CD4-positive, CD25-positive, alpha-beta regulatory T cell (primary cell): Measurements from ENCODE around the gene GNAT2. TPM values are rescaled to one million over a fixed set of nuclear protein-coding genes. Genes with fewer than 3 reads are reported as not detected.
A peak's percentile ranks its signal among the peaks of the same experiment; 100 is the strongest.

ENCODE experiments used
- ATAC-seq, 2 donors: fragments of 150-1000 bp; cut with Tn5 transposase; one replicate each; pipeline ENCODE4 v1.10.0; 2021; ENCODE audit warnings: low read depth in 2 of 2, moderate number of reproducible peaks in 2 of 2, moderate library complexity in 1 of 2
- DNase-seq, 3 donors: peaks; one replicate each; pipeline versions ENCODE4 v3.0.0 to v3.0.0-alpha.2; 2012 to 2022; ENCODE audit warnings: mixed read lengths in 1 of 3
- H3K27ac ChIP-seq: one replicate; pipeline ENCODE4 v1.7.0; 2013; ENCODE audit warnings: mild to moderate bottlenecking, low read length; ENCODE audit not compliant: insufficient read depth, poor library complexity, severe bottlenecking
- H3K27me3 ChIP-seq: one replicate; pipeline ENCODE4 v1.7.0; 2013; ENCODE audit warnings: low read length; ENCODE audit not compliant: control insufficient read depth, insufficient read depth
- H3K36me3 ChIP-seq: one replicate; pipeline ENCODE4 v1.7.0; 2013; ENCODE audit warnings: mild to moderate bottlenecking, low read length, moderate library complexity; ENCODE audit not compliant: control insufficient read depth, insufficient read depth
- H3K4me1 ChIP-seq: 2 replicates; pipeline ENCODE4 v1.7.0; 2013; ENCODE audit warnings: mild to moderate bottlenecking, low read length; ENCODE audit not compliant: insufficient read depth, control insufficient read depth, poor library complexity, severe bottlenecking
- H3K4me3 ChIP-seq: one replicate; pipeline ENCODE4 v1.7.0; 2013; ENCODE audit warnings: low read depth, mild to moderate bottlenecking, low read length, moderate library complexity
- H3K9me3 ChIP-seq, 2 experiments: 1 replicate in 1 of 2; 2 replicates in 1 of 2; pipeline ENCODE4 v1.7.0; 2013; ENCODE audit warnings: low read length in 2 of 2, mild to moderate bottlenecking in 1 of 2, moderate library complexity in 1 of 2; ENCODE audit not compliant: control insufficient read depth in 2 of 2
- H3K27ac Mint-ChIP-seq, 3 donors: one replicate each; pipeline ENCODE4 v1.8.0; 2020 to 2022; ENCODE audit warnings: mild to moderate bottlenecking in 3 of 3, mixed read lengths in 3 of 3, moderate library complexity in 2 of 3
- H3K27me3 Mint-ChIP-seq: one replicate; pipeline ENCODE4 v1.8.0; 2022; ENCODE audit warnings: mild to moderate bottlenecking, mixed read lengths
- H3K36me3 Mint-ChIP-seq: one replicate; pipeline ENCODE4 v1.8.0; 2020; ENCODE audit warnings: mixed read lengths
- H3K4me1 Mint-ChIP-seq, 4 donors: one replicate each; pipeline ENCODE4 v1.8.0; 2020 to 2022; ENCODE audit warnings: mixed read lengths in 4 of 4, mild to moderate bottlenecking in 1 of 4
- H3K4me3 Mint-ChIP-seq, 4 donors: one replicate each; pipeline ENCODE4 v1.8.0; 2020 to 2022; ENCODE audit warnings: mild to moderate bottlenecking in 4 of 4, mixed read lengths in 4 of 4, moderate library complexity in 3 of 4
- H3K9me3 Mint-ChIP-seq, 7 donors: one replicate each; pipeline ENCODE4 v1.8.0; 2020 to 2022; ENCODE audit warnings: mixed read lengths in 7 of 7, mild to moderate bottlenecking in 3 of 7, moderate library complexity in 2 of 7
- polyA plus RNA-seq, 4 donors: library from polyadenylated mRNA; unstranded; fragments of 300-500 nt; fragmentation: Illumina TruSeq; gene quantifications; one replicate each; pipeline ENCODE4 v1.2.3, GENCODE V29; 2021
- total RNA-seq: library from RNA; stranded (reverse); gene quantifications from one replicate; pipeline ENCODE4 v1.2.3, GENCODE V29; 2022

The GNAT2 gene
- total and polyA plus RNA-seq, 5 donors from 2014 or later, result 0.40 TPM; not detected in 4

DNA sequence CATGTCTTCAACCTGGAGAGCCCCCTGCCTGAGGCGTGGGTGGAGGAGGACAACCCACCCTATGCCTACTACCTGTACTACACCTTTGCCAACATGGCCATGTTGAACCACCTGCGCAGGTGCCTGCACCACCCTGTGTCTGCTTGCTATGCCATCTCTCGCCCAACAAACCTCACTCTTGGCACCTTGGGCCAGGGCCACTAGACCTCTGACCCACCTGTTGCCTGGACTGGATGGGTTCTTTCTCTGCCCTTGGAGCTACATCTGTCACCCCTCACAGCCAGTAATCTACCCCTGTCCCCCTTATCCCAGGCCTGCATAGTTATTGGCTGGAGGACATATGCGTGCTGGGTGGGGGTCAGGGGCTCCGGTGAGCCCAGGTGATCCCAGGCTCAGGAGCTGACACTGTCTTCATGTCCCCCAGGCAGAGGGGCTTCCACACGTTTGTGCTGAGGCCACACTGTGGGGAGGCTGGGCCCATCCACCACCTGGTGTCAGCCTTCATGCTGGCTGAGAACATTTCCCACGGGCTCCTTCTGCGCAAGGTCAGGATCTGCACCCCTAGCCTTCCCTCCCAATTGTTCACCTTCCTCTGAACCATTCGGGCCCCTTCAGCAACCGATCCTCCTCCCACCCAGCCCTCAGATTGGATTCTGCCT, 10.1 kb upstream of the GNAT2 start:
- H3K36me3 Mint-ChIP-seq, result peaks cover 24% of the 10 kb centered on the region
- Histone ChIP-seq H3K9me3 (no peaks in the 10 kb centered on the region), H3K4me3 (no peak overlapping the region), H3K27me3 (no peaks in the 10 kb centered on the region), H3K36me3 (peaks cover 41% of the 10 kb centered on the region), H3K4me1 (peaks cover 4% of the 10 kb centered on the region), H3K27ac (no peak overlapping the region)
- H3K4me1 Mint-ChIP-seq, result peaks cover 0 to 17% (median 6%) of the 10 kb centered on the region in 4 donors
- no peak overlapping the region for H3K4me3 Mint-ChIP-seq
- no peak for DNase-seq
- H3K9me3 Mint-ChIP-seq, result peaks cover 0 to 3% (median 0%) of the 10 kb centered on the region in 7 donors
- peak overlapping the region in 1 of 3 donors; percentile 69 for H3K27ac Mint-ChIP-seq
- no peak for ATAC-seq
- no peaks in the 10 kb centered on the region for H3K27me3 Mint-ChIP-seq

DNA sequence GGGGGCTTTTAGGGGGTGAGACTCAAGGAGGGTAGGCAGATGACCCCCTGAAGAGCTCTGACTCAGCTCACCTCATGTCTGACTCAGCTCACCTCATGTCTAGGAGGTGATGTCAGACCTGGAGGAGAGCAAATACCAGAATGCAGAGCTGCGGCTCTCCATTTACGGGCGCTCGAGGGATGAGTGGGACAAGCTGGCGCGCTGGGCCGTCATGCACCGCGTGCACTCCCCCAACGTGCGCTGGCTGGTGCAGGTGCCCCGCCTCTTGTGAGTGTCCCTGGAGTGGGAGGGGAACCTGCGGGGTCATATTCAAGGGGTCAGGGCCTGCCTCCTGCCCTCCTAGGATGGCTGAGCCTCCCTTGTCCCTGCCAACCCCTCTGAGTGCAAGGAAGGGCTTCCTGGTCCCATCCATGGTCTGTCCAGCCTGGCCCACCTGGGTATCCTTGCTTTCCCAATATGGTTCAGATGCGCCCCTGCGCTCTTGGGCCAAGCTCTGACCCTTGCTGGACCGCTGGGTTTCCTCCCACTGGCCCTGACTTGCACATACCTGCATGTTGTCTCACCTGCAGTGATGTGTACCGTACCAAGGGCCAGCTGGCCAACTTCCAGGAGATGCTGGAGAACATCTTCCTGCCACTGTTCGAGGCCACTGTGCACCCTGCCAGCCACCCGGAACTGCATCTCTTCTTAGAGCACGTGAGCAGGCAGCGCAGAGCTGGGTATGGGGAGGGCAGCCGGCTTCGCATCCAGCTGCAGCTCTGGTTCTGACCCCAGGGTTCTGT, 9.3 kb upstream of the GNAT2 start:
- H3K27me3 ChIP-seq, result no peaks in the 10 kb centered on the region
- H3K4me3 Mint-ChIP-seq, result no peak overlapping the region
- peaks cover 41% of the 10 kb centered on the region for H3K36me3 ChIP-seq
- no peak for ATAC-seq
- no peak overlapping the region for H3K27ac Mint-ChIP-seq
- no peak for DNase-seq
- no peaks in the 10 kb centered on the region for H3K9me3 ChIP-seq
- H3K27ac ChIP-seq, result no peak overlapping the region
- H3K27me3 Mint-ChIP-seq, result no peaks in the 10 kb centered on the region
- peaks cover 0 to 21% (median 5%) of the 10 kb centered on the region in 4 donors for H3K4me1 Mint-ChIP-seq
- H3K4me3 ChIP-seq, result no peak overlapping the region
- peaks cover 10% of the 10 kb centered on the region for H3K4me1 ChIP-seq
- H3K9me3 Mint-ChIP-seq, result peaks cover 0 to 3% (median 0%) of the 10 kb centered on the region in 7 donors
- peaks cover 24% of the 10 kb centered on the region for H3K36me3 Mint-ChIP-seq

DNA sequence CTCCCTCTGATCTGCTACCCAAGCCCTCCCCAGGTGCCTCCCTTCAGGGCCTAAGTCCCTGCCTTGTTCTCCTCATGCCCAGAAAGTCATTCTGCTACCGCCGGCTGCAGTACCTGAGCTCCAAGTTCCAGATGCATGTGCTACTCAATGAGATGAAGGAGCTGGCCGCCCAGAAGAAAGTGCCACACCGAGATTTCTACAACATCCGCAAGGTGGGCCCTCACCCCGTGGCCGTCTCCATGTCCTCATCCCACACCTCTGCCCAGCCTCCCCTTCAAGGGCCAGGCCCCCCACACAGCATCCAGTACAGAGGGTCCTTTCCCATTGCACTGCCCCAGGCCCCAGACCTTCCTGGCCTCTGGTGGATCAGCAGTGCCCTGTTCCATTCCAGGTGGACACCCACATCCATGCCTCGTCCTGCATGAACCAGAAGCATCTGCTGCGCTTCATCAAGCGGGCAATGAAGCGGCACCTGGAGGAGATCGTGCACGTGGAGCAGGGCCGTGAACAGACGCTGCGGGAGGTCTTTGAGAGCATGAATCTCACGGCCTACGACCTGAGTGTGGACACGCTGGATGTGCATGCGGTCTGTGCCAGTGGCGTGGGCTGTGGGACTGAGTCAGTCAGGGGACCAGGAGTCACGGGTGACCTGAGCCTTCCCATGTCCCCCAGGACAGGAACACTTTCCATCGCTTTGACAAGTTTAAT, 8.4 kb upstream of the GNAT2 start:
- Mint-ChIP-seq H3K27ac (peak overlapping the region in 1 of 3 donors; percentile 31), H3K36me3 (peaks cover 24% of the 10 kb centered on the region), H3K4me1 (peaks cover 0 to 29% (median 10%) of the 10 kb centered on the region in 4 donors), H3K27me3 (no peaks in the 10 kb centered on the region), H3K9me3 (peaks cover 0 to 3% (median 0%) of the 10 kb centered on the region in 7 donors), H3K4me3 (no peak overlapping the region)
- peaks cover 19% of the 10 kb centered on the region for H3K4me1 ChIP-seq
- H3K9me3 ChIP-seq, result no peaks in the 10 kb centered on the region
- peaks cover 41% of the 10 kb centered on the region for H3K36me3 ChIP-seq
- DNase-seq, result no peak
- no peaks in the 10 kb centered on the region for H3K27me3 ChIP-seq
- ATAC-seq, result no peak
- H3K4me3 ChIP-seq, result no peak overlapping the region
- no peak overlapping the region for H3K27ac ChIP-seq

DNA sequence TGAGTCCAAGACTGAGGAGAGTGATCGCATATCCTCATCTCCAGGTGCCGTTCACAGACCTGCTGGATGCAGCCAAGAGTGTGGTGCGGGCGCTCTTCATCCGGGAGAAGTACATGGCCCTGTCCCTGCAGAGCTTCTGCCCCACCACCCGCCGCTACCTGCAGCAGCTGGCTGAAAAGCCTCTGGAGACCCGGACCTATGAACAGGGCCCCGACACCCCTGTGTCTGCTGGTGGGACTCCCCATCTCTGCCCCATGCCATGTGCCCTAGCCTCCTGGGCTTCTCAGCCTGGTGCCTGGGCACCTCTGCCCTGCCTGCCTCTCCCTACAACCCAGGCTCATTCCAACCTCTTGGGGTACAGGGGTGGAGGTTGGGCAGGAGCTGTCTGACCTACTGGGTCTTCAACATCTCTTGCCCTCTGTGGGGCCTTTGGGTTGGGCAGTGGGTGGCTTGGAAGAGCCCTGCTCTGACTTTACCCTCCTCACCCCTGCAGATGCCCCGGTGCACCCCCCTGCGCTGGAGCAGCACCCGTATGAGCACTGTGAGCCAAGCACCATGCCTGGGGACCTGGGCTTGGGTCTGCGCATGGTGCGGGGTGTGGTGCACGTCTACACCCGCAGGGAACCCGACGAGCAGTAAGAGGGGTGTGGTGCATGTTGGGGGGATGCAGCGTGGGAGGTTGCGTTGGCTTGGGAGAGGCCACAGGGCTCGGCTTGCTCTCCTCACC, 7.4 kb upstream of the GNAT2 start:
- Histone ChIP-seq H3K4me1 (peaks cover 29% of the 10 kb centered on the region), H3K4me3 (no peak overlapping the region), H3K27ac (no peak overlapping the region), H3K27me3 (no peaks in the 10 kb centered on the region), H3K36me3 (peaks cover 41% of the 10 kb centered on the region), H3K9me3 (no peaks in the 10 kb centered on the region)
- Mint-ChIP-seq H3K27ac (peak overlapping the region in 1 of 3 donors; percentile 20), H3K27me3 (no peaks in the 10 kb centered on the region), H3K4me3 (no peak overlapping the region), H3K4me1 (peaks cover 0 to 39% (median 20%) of the 10 kb centered on the region in 4 donors), H3K36me3 (peaks cover 24% of the 10 kb centered on the region), H3K9me3 (peaks cover 0 to 3% (median 0%) of the 10 kb centered on the region in 7 donors)
- DNase-seq, result no peak
- peak in 1 of 2 donors; percentile 8 for ATAC-seq

DNA sequence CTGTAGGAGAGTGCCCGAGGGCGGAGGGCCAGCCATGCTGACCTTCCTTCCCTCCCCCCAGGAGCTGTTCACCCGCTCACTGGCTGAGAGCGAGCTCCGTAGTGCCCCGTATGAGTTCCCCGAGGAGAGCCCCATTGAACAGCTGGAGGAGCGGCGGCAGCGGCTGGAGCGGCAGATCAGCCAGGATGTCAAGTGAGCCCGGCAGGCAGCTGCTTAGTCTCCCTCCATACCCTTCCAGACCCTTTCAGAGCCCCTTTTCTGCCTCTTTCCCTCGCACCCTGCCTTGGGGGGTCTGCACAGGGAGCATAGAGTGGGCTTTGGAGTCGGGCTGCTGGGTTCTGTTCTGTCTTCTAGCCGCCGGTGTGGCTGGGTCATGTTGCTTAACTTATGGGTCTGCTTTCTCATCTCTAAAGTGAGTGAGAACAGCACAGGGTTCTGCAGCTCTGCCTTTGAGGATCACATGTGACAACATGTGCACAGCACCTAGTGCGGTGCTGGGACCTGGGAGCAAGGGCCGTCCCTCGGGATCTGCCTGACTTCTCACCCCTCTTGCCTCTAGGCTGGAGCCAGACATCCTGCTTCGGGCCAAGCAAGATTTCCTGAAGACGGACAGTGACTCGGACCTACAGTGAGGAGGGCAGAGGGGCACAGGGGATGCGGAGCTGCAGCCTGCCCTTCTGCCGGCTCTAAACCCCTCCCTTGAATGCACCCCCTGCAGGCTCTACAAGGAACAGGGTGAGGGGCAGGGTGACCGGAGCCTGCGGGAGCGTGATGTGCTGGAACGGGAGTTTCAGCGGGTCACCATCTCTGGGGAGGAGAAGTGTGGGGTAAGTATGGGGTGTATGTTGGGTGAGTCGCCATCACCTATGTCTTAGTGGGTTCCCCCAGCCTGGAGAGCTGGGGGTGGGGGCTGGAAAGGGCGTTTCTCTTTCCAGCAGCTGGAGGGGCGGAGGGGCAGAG, 6.5 kb upstream of the GNAT2 start:
- H3K4me1 Mint-ChIP-seq, result peaks cover 0 to 45% (median 23%) of the 10 kb centered on the region in 4 donors
- no peaks in the 10 kb centered on the region for H3K27me3 Mint-ChIP-seq
- peak overlapping the region in 3 of 4 donors; percentile 28 to 74 (median 47) for H3K4me3 Mint-ChIP-seq
- Histone ChIP-seq H3K9me3 (no peaks in the 10 kb centered on the region), H3K4me1 (peaks cover 37% of the 10 kb centered on the region), H3K27ac (no peak overlapping the region), H3K27me3 (no peaks in the 10 kb centered on the region), H3K4me3 (no peak overlapping the region), H3K36me3 (peaks cover 32% of the 10 kb centered on the region)
- DNase-seq (no peak), ATAC-seq (no peak)
- H3K9me3 Mint-ChIP-seq, result no peaks in the 10 kb centered on the region
- H3K36me3 Mint-ChIP-seq, result peaks cover 20% of the 10 kb centered on the region
- H3K27ac Mint-ChIP-seq, result peak overlapping the region in 2 of 3 donors; percentile 50 to 86

DNA sequence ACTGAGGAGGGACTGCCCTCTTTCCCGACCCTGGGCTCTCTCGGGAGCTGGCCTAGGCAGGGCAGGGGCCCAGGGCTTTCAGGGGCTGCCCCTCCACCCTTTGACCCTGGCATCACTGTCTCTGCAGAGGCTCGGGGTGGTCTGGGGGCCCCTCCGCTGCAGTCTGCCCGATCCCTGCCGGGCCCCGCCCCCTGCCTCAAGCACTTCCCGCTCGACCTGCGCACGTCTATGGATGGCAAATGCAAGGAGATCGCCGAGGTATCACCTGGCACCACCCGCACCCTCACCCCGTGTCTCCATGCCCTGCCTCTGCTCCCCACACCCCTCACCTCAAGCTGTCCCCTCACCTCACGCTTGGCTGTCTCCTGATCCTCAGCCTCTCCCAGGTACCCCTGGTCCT, 5.8 kb upstream of the GNAT2 start:
- H3K4me3 ChIP-seq, result no peak overlapping the region
- Mint-ChIP-seq H3K4me1 (peaks cover 0 to 46% (median 23%) of the 10 kb centered on the region in 4 donors), H3K9me3 (no peaks in the 10 kb centered on the region), H3K27me3 (no peaks in the 10 kb centered on the region), H3K27ac (peak overlapping the region in 1 of 3 donors; percentile 86), H3K4me3 (peak overlapping the region in 2 of 4 donors; percentile 28 to 47), H3K36me3 (peaks cover 20% of the 10 kb centered on the region)
- peaks cover 29% of the 10 kb centered on the region for H3K36me3 ChIP-seq
- H3K27me3 ChIP-seq, result no peaks in the 10 kb centered on the region
- ATAC-seq (no peak), DNase-seq (no peak)
- peak overlapping the region; percentile 5 for H3K27ac ChIP-seq
- H3K9me3 ChIP-seq, result no peaks in the 10 kb centered on the region
- peaks cover 42% of the 10 kb centered on the region for H3K4me1 ChIP-seq
